ENCODE results near the gene SSR4. TPM values are rescaled to one million over a fixed set of nuclear protein-coding genes. Genes with fewer than 3 reads are reported as not detected.
A peak's percentile ranks its signal among the peaks of the same experiment; 100 is the strongest.

The SSR4 gene
- total RNA-seq, 3 donors from 2014 or later (not counting 1 experiment from before 2014, with no cell fraction given) = 160 to 280 (median 189) TPM

DNA sequence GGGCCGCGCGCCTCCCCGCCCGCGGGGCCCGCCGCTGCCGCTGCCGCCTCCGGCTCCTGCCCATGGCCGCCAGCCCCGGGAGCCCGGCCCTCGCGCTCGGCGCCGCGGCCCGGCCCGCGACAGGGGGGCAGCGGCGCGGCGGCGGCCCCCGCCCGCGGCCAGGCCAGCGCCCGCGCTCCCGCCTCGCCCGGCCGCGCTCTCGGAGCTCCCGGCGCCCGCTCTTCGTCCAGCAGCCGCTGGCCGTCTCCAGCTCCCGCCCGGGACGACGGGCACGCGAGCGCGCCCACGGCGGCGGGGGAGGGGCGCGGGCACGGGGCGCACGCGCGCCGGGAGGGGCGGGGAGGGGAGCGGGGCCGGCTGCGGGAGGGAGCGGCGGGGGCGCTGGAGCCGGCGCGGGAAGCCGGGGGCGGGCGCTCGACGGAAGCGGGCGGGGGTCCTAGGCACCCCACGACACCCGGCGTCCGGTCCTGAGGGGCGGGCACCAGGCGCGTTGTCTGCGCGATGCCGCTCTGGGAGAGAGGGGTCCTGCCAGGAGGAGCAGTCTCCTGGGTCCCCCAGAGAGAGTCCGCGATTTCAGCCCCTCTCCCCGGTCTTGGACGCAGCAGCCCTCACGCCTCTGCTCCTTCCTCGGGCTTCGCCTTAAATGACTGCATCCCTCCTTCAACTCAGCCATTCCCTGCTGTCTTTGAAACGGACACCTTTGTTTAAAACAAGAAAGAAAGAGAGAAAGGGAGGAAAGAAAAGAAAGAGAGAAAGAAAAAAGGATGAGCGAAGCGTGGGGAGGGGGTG is 36.4 kb downstream of the SSR4 start:
- 2% methylated on average over 98 of the region's 102 CpGs for WGBS (ENCODE audit: insufficient coverage)
- DNase-seq = no peak
- no peaks in the 10 kb centered on the region for H3K27me3 ChIP-seq (ENCODE audit: control insufficient read depth, insufficient read depth, low read length)
- no peak overlapping the region for H3K27ac ChIP-seq (ENCODE audit: low read length)
- Mint-ChIP-seq H3K4me1 (peaks cover 18 to 19% of the 10 kb centered on the region in 2 donors), H3K4me3 (peak overlapping the region; percentile 35), H3K27me3 (ENCODE audit: low read depth in 2 of 2) (no peaks in the 10 kb centered on the region), H3K36me3 (no peaks in the 10 kb centered on the region), H3K9me3 (no peaks in the 10 kb centered on the region), H3K27ac (no peak overlapping the region)
- TF ChIP-seq, protein P1, sequence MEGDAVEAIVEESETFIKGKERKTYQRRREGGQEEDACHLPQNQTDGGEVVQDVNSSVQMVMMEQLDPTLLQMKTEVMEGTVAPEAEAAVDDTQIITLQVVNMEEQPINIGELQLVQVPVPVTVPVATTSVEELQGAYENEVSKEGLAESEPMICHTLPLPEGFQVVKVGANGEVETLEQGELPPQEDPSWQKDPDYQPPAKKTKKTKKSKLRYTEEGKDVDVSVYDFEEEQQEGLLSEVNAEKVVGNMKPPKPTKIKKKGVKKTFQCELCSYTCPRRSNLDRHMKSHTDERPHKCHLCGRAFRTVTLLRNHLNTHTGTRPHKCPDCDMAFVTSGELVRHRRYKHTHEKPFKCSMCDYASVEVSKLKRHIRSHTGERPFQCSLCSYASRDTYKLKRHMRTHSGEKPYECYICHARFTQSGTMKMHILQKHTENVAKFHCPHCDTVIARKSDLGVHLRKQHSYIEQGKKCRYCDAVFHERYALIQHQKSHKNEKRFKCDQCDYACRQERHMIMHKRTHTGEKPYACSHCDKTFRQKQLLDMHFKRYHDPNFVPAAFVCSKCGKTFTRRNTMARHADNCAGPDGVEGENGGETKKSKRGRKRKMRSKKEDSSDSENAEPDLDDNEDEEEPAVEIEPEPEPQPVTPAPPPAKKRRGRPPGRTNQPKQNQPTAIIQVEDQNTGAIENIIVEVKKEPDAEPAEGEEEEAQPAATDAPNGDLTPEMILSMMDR (IDR thresholded peaks at IDR 0.05) = no peak
- ATAC-seq = peak in 2 of 3 donors; percentile 35 to 43
- H3K36me3 ChIP-seq (ENCODE audit: control insufficient read depth, insufficient read depth, low read length) = no peaks in the 10 kb centered on the region
- H3K4me1 ChIP-seq (ENCODE audit: control insufficient read depth, insufficient read depth, low read length) = peaks cover 34% of the 10 kb centered on the region
- H3K9me3 ChIP-seq (ENCODE audit: control insufficient read depth, insufficient read depth, low read length) = no peaks in the 10 kb centered on the region
- H3K4me3 ChIP-seq (ENCODE audit: low read length) = peak overlapping the region; percentile 13
- intact Hi-C loops (cut with micrococcal nuclease) = no loop called here

DNA sequence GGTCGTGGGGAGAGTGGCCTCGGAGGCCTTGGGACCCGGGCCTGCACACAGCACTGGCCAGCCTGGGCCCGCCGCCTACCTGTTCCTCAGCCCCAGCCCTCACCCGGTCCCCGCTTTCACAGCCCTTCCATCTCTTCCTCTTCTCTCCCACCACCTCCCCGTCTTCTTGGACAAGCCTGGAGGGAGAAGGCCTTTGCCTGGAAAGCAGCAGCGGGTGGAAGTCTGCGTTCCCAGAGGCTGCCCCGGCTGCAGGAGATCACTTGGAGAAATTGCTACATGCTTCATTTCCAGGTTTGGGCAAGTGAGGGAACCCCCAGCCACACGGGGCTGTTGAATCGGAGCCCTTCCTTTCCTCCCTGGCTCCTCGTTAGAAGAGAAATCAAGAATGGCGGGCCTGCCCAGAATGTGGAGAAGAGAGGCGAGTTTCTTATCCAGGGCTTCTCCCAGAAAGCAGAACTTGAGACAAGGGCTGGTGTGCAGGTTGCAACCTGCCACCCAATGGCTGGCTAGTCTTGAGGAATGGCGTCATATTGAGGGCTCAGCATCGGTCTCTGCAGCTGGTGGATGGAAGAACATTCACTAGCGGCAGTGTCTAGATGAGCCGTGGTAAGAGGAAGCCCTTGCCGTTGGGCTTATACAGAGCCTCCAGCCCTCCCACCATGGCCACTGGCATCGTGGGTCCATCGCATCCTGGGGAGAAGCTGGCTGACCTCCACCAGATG is 37.1 kb downstream of the SSR4 start:
- TF ChIP-seq, protein P1 (IDR thresholded peaks at IDR 0.05) = no peak
- 77% methylated on average over 19 of the region's 23 CpGs for WGBS (ENCODE audit: insufficient coverage)
- H3K36me3 Mint-ChIP-seq = no peaks in the 10 kb centered on the region
- peaks cover 17 to 18% of the 10 kb centered on the region in 2 donors for H3K4me1 Mint-ChIP-seq
- Histone ChIP-seq H3K27ac (ENCODE audit: low read length) (no peak overlapping the region), H3K4me3 (ENCODE audit: low read length) (no peak overlapping the region), H3K9me3 (ENCODE audit: control insufficient read depth, insufficient read depth, low read length) (no peaks in the 10 kb centered on the region), H3K4me1 (ENCODE audit: control insufficient read depth, insufficient read depth, low read length) (peaks cover 27% of the 10 kb centered on the region), H3K27me3 (ENCODE audit: control insufficient read depth, insufficient read depth, low read length) (no peaks in the 10 kb centered on the region), H3K36me3 (ENCODE audit: control insufficient read depth, insufficient read depth, low read length) (no peaks in the 10 kb centered on the region)
- intact Hi-C loops (cut with micrococcal nuclease) = no loop called here
- no peaks in the 10 kb centered on the region for H3K9me3 Mint-ChIP-seq
- DNase-seq = no peak
- H3K4me3 Mint-ChIP-seq = peak overlapping the region; percentile 52
- H3K27ac Mint-ChIP-seq = no peak overlapping the region
- H3K27me3 Mint-ChIP-seq (ENCODE audit: low read depth in 2 of 2) = no peaks in the 10 kb centered on the region
- ATAC-seq = no peak

DNA sequence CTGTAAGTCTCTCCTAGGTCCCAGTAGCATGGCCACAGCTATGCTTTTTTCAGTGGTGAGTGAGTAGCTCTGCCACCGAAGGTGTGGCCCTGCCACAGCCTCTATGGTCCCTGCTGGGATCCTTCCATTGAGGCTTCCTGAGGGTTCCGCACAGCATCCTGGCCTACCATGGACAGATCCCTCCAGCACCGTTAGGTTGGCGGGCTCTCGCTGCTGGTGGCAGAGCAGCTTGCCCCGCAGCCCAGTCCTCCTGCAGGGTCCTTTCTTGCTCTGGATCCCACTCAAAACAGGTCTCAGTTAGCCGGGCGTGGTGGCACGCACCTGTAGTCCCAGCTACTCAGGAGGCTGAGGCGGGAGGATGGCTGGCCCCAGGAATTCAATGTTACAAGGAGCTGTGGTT is 38.3 kb downstream of the SSR4 start:
- Histone ChIP-seq H3K4me1 (ENCODE audit: control insufficient read depth, insufficient read depth, low read length) (peaks cover 21% of the 10 kb centered on the region), H3K27me3 (ENCODE audit: control insufficient read depth, insufficient read depth, low read length) (no peaks in the 10 kb centered on the region), H3K9me3 (ENCODE audit: control insufficient read depth, insufficient read depth, low read length) (no peaks in the 10 kb centered on the region), H3K27ac (ENCODE audit: low read length) (no peak overlapping the region), H3K4me3 (ENCODE audit: low read length) (no peak overlapping the region), H3K36me3 (ENCODE audit: control insufficient read depth, insufficient read depth, low read length) (no peaks in the 10 kb centered on the region)
- DNase-seq (no peak), ATAC-seq (no peak)
- peaks cover 6 to 7% of the 10 kb centered on the region in 2 donors for H3K4me1 Mint-ChIP-seq
- TF ChIP-seq, protein P1 (IDR thresholded peaks at IDR 0.05) = no peak
- intact Hi-C loops (cut with micrococcal nuclease) = no loop called here
- H3K27ac Mint-ChIP-seq = no peak overlapping the region
- WGBS (ENCODE audit: insufficient coverage) = 99% methylated on average over 10 of the region's 10 CpGs
- H3K4me3 Mint-ChIP-seq = peak overlapping the region; percentile 21
- H3K36me3 Mint-ChIP-seq = no peaks in the 10 kb centered on the region
- H3K27me3 Mint-ChIP-seq (ENCODE audit: low read depth in 2 of 2) = no peaks in the 10 kb centered on the region
- H3K9me3 Mint-ChIP-seq = no peaks in the 10 kb centered on the region
